SHP77 (cell line): ENCODE results near the gene ERP27.

Experiments
- DNase-seq, 2 experiments: peaks; one replicate each; lab custom pipeline; 2025; lab: John Stamatoyannopoulos, UW

The ERP27 gene

DNA sequence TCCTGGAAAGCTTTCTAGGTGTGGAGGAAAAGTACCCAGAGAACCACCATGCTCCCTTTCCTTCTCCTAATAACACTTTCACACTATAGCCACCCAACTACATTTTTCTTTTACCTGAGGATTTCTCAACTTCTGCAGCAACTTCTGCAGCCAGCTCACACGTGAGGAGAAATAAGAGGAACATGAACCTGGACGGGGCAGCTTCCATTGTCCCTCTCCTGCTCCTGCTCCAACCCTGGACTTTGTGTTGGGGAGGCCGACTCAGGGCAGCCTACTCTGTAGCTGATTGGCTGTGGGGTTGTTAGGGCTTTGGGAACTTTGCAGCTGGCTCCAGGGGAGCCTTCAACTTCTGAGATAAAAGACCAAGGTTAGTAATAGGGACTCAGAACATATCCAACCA, at the start of gene ERP27:
Gene ERP27, minus strand, starts transcription at position 237 of the 400 bp plus-strand sequence. Its CDS starts 29 bp downstream, at position 208.
- DNase-seq = no peak

DNA sequence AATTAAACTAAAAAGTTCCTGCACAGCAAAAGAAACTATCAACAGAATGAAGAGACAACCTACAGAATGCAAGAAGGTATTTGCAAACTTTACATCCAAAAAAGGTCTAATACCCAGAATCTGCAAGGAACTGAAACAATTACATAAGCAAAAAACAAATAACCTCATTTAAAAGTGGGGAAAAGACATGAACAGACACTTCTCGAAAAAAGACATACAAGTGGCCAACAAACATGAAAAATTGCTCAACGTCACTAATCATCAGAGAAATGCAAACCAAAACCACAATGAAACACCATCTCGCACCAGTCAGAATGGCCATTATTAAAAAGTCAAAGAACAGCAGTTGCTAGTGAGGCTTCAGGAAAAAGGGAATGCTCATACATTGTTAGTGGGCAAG, 49.7 kb upstream of the ERP27 start:
- no peak for DNase-seq

DNA sequence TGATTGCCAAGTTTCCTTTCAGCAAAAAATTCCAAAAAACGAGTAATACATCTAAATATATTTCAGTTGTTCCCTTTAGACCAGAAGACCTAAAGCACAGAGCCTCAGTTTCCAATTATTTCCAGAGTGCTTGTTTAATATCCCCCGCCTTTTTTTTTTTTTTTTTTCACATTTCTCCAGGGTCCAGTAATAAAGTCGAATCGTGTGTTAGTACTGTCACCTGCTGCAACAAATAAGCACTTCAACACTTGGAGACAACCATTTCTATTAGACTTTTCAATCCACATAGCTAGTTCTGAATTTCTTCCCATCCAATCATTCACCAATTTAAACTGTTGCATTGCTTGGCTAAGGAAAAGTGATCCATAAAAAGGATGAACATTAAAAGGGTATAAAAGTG, 48.1 kb upstream of the ERP27 start:
- no peak for DNase-seq

DNA sequence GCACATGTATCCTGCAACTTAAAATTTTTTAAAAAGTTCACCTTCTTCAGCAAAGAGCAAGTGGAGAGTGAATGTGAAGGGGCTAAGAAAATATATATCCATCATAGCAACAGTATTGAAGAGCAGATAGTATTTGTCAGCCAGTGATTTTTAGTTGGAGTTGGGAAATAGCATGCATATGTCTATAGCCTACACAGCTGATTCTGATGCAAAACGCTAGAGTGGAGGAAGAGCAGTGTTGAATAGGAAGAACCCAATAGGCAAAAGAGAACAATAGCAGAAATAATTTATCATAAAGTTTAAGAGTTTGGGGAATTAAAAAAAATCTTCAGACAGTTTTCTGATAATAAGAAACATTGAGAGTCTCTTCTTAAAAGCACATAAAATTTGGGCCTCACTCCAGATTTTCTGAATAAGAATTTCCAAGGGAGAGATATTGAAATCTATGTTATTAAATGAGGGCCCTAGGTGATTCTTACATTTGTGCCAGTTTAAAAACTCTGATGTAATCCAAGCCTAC, 46.5 kb upstream of the ERP27 start:
- no peak for DNase-seq

DNA sequence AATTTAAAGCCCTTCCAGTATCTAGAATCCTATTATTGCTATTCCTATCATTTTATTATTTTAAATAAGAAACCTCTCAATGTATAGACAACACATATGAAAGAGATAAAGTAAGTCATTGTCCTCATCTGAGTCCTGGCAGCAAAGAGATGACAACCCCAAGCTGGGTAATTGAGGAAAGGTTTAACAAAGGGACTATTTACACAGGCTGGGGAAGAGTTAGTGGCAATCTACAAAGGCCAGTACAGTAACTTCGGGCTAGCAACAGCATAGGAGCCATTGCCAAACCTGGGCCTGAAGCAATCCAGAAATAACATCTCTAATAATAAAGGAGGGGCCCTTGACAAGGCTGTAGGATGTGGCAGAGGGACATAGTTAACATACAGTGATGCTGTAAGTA, 45.7 kb upstream of the ERP27 start:
- no peak for DNase-seq

DNA sequence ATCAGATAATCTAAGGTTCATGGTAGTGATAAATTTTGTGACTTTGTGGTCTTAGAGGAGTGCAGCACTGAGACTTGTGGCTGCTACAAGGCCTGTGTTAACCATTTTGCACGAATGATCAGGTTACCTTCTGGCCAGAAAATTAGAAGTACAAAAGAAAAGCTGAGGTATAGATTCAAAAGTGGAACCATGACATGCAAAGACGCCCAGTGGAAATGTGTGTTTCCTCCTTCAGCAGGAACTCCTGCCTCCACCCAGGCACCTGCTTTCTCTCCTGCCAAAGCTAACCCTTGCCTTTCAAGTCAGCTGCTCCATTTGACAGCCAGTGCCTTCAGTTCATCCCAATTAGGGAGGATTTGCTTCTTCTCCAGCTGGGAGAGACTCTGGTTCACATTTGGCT, 44.7 kb upstream of the ERP27 start:
- no peak for DNase-seq

DNA sequence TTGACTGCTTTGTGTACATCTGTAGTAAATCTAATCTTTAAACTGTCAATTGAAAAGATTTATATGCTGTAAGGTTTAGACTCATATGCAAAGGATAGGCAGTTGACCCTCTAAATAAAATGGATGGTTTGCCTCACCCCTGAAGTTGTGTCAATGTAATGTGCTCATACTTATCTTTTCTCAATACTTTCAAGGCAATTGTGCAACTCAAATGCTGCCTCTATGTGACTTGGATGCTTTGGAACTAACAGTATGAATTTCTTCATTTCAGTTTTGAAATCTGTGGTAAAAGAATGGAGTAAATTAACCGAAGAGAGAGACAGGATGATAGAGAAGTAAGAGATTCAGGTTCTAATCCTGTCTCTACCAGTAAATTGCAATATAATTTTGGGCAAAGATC, 44.2 kb upstream of the ERP27 start:
- no peak for DNase-seq

DNA sequence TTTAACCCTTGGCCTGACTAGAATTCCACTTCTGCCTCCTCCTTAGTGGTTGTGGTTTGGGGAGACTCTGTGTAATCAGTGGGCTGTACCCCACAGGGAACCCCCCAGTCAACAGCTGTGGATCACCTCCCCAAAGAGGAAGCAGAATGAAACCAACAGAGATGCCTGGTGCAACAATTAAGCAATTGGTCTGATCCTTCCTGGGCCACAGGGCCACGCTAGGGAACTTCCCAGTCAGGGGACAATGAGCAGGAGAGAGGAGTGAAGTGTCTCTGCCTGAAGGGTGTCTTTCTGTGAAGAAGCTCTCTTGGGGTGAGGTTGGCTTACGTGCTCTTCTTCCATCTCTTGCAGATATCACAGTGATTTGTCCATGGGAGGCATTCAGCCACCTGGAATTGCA, 42.7 kb upstream of the ERP27 start:
- DNase-seq = no peak

DNA sequence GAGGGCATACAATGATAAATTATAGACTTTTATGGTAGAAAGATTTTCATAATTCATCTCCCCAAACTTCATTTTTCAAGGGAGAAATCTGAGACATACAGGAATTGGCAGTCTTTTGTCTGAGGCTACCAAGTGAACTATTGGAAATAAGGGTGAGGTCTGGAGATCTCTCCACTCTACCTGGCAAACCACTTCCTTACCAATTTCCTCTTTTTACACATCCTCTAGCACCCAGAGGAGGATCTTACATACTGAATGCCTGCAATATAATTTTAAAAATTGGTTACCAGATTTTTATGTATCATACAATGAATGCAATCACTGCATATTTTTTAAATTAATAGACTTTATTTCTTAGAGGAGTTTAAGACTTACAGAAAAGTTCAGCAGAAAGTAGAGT, 41.1 kb upstream of the ERP27 start:
- no peak for DNase-seq

DNA sequence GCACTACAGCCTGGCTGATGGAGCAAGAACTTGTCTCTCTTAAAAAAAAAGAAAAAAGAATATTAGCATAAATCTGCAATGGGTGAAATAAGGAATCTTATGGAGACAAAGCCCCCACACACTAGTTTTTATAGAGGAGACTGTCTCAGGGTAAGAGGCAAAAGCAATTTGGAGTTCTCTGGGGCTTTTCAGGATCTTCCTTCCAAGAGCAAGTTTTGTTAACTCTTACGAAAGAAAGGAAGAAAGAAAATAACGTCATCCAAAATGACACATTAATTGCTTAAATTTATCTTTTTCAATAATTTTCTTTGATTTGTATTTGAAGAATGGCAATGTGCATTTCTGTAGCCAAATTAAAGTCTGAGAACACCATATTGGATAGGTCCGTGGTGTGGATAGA, 38.3 kb upstream of the ERP27 start:
- no peak for DNase-seq

DNA sequence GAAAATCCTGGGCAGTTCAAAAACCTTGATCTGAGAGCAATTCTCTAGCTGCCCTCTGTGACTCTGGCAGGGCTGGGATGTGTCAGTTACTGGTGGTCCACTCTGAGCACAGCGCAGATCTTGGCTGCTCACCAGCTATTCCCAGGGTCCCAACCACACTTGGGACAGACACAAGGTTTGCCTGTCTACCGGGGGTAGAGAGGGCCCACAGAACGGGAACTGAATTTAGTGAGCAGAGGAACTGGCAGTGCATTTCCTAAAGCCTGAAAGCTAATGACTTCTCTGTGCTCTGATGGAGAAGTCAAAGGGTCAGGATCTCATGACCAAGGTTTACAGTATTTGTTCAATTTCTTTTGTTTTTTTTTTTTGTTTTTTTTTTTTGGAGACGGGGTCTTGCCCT, 37.1 kb upstream of the ERP27 start:
- no peak for DNase-seq

DNA sequence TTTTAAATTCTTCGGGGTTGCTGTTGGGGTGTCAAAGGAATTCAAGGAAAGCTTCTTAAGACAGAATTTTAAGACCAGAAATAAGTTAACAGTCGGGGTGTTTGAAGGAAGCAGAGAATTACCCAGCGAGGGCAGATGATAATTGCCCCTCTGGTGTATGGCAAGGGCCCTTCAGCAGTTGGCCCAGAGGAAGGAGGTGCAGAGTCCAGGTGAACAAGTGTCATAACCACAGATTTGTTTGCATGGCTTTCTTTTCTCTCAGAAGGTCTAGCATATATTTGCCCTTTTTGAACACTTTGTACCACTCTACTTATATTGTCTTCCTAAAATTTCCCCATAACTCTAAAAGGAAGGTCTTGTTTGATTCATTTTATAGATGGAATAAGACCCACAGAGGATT, 36.3 kb upstream of the ERP27 start:
- DNase-seq = no peak

DNA sequence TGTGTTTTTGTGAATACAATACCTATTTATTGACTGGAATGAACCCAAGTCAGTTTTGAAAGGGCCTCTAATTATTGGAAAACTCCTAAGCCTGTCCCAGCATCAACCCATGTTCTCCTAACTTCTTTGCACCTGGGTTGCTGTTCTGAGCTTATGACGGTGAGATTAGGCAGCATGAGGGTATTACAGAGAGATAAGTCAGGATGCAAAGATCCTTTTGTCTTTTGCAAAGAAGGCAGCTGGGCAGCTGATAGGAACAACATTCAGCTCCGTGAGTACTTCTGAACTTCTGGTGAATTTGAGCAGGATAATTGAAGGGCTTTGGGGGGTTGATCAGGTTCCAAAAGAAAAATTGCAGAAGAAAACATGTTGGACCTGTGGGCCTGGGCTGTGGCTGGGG, 34.5 kb upstream of the ERP27 start, which contains the start of gene PDE6H:
Gene PDE6H, plus strand, starts transcription at position 227 of the 400 bp plus-strand sequence. CDS start 4,971 bp downstream, outside the sequence.
- no peak for DNase-seq

DNA sequence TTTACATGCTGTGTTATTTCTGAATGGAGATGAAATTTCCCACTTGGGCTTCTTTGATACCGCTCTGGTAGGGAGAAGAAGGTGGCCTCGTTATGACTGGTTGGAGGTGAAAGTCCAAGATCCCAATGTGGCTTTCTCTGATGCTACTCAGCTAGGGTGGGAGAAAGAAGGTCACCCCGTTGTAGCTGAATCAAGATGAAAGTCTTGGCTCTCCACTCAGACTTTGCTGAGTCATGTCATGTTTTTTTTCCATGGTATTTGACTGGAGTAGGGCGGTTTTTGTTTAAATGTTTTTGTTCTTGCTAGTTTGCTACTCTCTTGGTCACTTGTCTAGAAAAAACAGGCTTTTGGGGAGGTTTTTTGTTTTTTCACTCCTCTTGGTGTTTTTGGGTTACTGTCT, 32.1 kb upstream of the ERP27 start:
- no peak for DNase-seq

DNA sequence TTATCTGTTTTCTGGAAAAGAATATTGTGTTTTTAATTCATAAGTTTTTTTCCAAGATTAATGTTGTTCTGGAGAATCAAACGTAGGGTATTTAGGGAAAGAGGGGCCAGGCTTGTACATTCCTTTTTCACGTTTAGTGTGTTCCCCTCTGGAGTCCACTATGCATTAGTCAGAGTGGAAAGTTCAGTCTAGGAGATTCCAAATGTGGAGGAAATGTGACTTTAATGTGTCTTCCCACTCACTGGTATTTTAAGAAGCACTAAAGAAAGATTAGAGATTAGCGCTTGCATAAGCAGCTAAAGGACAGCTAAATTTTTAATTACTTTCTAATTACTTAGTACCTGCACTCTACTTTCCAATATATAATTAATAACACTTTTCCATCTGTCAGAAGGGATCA, 30.1 kb upstream of the ERP27 start:
- DNase-seq = no peak

DNA sequence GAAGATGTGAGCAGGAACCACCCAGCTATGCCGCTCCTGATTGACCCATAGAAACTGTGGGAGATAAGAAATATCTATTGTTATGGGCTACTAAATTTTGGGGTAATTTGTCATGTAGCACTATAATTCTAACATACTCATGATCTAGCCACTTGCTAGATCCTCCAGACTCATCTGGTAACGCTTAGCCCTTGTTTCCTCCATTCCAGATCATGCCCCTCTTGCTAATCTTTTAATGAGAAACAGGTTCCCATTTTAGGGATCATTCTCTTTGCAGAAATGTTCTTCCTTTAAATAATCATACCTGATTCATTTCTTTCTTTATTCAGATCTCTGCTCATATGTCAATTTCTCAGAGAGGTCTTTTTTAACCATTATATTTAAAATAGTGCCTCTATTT, 26.9 kb upstream of the ERP27 start:
- no peak for DNase-seq

DNA sequence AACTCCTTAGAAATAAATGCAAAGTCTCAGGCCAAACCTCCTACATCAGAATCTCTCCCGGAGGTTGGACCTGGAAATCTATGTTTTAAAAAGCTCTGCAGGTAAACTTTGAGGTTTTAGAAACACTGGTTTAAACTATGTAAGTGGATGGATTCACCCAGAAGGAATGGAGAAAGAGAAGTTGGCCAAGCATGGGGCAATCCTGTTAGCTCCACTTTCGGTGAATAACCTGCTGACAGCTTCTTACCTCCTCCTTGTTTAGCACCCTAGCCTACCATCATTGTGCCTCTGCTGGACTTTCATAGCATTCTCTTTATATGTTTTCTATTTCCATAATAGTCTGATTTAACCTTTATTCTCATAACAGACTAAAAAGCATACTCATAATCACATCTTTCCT, 26.1 kb upstream of the ERP27 start:
- DNase-seq = no peak

DNA sequence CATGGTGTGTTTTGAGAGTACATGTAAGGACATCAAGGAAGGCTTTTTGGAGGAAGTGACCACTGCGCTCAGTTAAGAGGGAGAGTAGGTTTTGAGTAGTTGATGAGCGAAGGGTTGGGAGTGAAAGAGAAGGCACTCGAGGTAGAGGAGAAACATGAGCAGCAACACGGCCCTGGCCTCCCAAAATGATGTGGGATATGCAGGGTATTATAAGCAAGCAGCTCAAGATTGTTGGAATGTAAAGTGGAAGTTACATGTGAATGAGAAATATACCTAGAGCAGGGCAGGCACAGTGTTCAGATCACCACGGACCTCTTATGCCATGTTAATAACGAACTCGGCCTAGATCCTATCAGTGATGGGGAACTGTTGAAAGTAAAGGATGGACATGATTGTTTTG, 25.2 kb upstream of the ERP27 start:
- no peak for DNase-seq

DNA sequence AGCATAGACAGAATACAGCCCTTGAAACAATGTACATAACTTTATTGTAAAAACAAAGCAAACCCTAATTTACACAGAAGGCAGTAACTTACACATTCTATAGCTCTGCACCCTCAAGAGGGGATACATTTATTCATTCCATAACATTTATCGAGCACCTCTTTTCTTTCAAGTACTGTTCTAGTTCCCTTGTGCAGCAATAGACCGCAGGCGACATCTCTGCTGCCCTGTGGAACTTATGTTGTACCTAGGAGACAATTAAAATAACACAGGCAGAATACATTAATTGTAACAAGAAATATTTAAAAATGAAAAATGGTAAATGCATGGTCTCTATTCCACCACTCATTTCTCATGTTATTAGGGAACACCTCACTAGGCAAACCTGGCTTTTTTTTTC, 24.5 kb upstream of the ERP27 start:
- no peak for DNase-seq

DNA sequence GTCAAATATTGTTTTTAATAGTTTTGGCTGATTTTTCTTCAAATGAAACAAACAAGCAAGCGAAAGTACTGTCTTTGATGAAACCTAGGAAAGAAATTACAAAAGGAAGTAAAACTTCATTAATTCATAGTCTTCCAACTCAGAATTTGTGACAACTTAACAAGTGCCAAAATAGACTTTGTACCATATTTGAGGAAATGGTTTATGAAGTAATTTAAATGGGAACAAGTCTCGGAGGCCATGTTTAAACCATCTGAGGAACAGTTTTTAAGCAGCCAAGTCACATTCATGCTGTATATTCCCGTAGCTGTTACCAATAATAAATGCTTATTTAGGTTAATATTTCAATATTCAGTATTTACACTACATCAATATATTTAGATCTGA, 23.8 kb upstream of the ERP27 start:
- DNase-seq = no peak

DNA sequence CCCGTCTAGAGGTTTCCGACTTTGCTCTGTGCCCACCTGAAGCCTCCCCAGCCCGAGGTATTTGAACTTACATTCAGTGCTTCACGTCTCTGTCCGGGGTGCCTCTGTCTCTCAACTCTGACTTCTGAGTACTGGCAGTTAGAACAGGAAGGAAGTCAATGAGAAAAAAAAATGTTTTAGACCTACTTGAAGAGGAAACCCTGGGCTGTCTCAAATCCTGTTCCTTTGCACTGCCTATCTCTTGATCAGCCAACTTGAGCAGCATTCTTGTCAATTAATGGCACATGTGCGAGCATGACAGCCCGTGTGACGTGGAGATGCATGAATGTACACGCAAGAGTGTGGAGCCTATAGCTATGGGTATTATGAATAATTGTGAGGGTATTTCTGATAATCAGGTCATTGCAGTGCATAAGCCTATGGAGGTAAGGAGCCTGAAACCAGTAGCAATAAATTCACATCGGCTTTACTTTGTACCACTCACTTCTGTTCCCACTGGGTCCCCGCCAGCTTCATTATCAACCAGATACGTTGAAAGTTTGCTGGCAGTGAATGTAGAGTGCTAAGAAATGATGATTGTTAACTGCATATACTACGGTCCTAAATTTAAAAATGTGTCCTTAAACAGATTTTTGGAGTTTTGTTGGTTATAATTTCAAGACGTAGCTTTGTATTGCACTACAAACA, 23.3 kb upstream of the ERP27 start, which contains the start of gene ARHGDIB:
Gene ARHGDIB, minus strand, starts transcription at position 136 of the 687 bp plus-strand sequence. CDS start 10,889 bp downstream, outside the sequence.
- DNase-seq = no peak

DNA sequence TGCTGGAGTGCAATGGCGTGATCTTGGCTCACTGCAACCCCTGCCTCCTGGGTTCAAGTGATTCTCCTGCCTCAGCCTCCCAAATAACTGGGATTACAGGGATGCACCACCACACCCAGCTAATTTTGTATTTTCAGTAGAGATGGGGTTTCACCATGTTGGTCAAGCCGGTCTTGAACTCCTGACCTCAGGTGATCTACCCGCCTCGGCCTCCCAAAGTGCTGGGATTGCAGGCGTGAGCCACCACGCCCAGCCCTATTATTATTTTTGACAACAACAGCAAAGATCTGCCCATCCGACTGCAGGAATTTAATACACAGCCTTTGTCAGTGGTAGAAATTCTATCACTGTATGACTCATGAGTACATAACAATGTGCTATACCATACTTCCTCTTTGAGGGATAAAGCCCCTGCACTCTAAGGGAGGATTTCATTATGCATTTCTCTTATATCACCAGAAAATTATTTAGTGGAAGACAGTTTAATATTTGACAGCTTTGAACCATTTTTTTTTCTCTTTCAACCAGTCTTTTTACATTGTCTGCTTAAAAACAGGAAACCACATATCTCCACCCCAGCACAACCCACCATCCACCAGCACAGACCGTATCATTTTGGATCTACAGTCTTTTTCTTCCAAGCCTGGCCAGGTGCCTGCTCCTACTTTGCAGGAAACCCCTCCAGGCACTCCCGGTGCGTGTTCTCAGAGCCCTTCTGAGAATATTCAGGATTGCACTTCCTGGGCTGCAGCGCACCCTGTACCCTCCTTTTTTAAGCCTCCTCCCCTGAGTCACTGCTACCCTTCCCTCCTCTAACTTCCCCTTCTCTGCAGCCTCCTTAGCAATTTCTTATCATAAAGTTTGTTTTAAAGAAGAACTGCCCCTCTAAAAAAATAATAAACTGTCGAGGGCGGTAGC, 22.5 kb upstream of the ERP27 start:
- DNase-seq = no peak

DNA sequence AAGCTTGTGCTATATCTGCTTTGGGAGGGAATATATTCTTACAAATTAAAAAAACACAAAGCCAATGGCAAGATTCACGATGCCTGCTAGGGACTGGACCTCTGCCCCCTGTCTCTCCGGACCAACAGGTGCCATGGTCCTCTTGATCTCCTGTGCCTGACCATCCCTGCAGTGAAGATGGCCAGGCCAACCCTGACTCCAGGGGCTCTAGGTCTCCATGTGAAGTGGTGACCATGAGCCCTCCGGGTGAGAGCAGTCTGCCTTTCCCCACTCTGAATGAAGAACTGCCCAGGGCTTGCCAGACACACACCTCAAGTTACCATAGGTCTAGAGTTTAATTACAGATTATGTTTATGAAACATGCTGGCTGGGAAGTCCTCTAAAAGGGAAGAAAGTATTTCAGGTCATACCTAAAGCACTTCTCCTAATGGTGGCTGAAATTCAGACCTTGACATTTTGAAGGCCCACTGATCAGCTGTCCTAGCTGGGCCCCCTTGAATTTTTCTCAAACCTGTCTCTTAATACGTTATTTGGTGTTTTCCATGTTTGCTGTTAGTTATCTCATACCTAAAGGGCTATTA, 21.7 kb upstream of the ERP27 start:
- DNase-seq = no peak
